Measurements from ENCODE around the gene PEX5.

PEX5 gene

GRCh38 chr12:7189398-7190267 lies at the start of gene PEX5:
Gene PEX5, plus strand, starts transcription at chr12:7189686. Its CDS starts 692 bp downstream, at chr12:7190378.
- peak; percentile 81 for DNase-seq

- no peak for DNase-seq
Measured at GRCh38 chr12:7141351-7142005, 48.0 kb upstream of the PEX5 start.

DNA sequence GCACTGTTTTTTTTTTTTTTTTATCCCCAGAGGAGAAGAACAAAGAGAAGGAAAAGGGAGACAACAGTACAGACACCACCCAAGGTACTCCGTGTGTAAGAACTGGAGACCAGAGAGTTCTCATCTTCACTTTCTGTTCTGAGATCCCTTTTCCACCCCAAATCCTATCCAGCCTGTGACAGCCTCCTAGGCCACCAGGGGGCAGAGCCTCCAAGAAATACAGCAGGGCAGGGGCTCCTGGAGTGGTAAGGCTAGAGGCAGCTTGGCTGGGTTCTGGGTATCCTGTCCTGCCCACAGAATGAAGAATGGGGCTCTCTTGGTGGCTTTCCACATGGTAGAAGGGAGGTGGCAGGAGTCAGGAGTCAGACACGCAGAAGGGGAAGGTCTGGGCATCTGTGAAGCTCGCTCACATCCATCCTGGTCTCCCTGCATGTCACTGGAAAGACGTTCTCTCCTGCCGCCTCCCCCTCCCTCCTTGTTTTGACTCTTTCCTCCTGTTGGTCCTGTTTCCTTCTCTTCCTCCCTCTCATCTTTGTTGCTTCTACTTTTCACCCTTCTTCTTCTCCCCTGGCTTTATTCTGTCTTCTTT lies 47.3 kb upstream of the PEX5 start:
- DNase-seq, result peak; percentile 18

DNA sequence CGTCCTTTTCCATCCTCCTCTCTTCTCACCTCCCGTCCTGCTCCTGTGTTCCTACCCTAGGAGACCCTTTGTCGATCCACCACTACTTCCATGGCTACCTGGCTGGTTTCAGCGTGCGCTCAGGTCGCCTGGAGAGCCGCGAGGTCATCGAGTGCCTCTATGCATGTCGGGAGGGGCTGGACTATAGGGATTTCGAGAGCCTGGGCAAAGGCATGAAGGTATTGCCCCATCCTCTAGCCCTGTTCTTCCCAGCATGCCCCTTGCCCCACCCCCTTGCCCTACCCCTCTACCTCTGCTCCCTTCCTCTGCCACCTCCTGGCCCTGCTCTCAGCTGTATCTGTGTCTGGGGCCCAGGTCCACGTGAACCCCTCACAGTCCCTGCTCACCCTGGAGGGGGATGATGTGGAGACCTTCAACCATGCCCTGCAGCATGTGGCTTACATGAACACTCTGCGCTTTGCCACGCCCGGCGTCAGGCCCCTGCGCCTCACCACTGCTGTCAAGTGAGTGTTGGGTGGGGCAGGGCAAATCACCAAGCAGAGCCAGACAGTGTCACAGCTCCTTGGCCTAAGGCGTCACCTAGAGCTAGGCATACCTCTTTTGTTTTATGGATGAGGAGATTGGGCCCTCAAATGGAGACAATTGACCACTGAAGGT lies 46.5 kb upstream of the PEX5 start:
- DNase-seq, result no peak

GRCh38 chr12:7143564-7143963 lies 45.9 kb upstream of the PEX5 start:
- no peak for DNase-seq

GRCh38 chr12:7144414-7145120 lies 44.9 kb upstream of the PEX5 start:
- no peak for DNase-seq

- no peak for DNase-seq
Measured at GRCh38 chr12:7145671-7146070, 43.8 kb upstream of the PEX5 start.

GRCh38 chr12:7146228-7146627 lies 43.3 kb upstream of the PEX5 start:
- no peak for DNase-seq

DNA sequence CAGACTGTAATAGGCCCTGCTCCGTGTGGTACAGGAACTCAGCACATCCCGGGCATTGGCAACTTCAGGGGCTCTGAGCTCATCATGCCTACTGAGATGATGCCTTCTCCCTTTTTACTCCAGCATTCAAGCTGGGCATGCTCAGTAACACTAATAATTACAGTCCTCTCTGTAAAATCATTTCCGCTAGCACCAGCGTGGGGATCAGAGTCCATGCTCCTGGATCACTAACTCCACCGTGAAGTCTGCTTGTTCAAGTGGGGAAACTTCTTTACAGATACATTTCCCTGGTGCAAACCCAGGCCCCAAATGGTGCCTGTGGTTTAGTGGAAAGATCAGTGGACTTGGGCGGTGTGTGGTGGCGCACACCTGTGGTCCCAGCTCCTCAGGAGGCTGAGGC lies 42.6 kb upstream of the PEX5 start:
- no peak for DNase-seq

GRCh38 chr12:7150356-7150755 lies 39.1 kb upstream of the PEX5 start:
- DNase-seq, result no peak

- no peak for DNase-seq
Measured at GRCh38 chr12:7150841-7151240, 38.6 kb upstream of the PEX5 start.

DNA sequence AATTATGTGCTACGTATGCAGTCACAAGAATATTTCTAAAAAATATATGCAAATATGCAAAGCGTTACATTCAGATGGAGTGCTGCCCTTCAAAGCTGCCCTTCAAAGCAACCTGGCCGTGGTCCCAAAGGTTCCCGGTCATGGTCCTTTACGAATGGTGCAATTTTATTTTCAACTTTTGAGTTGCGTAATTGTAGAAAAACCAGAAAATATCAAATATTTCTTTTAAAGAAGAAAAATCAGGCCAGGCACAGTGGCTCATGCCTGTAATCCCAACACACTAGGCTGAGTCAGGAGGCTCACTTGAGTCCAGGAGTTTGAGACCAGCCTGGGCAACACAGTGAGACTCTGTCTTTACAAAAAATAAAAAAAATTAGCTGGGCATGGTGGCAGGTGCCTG lies 38.0 kb upstream of the PEX5 start:
- no peak for DNase-seq

DNA sequence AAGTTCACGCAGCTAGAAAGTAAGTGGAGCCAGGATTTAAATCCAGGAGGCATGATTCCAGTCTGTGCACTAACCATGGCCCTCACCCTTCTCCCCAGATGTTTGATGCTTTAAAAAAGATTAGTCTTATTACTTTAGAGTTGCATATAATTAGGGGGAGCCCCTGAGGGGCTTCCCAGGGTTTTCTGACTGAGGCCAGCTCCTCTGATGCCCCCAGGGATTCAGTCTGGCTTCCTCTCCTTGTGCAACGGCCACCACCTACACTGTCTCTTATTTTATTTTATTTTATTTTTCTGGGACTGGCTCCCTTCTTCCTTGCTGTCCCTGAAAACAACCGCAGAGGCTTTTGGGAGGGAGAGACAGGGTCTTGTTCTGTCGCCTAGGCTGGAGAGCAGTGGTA lies 36.7 kb upstream of the PEX5 start:
- no peak for DNase-seq

GRCh38 chr12:7154042-7154441 lies 35.4 kb upstream of the PEX5 start:
- DNase-seq, result no peak

DNA sequence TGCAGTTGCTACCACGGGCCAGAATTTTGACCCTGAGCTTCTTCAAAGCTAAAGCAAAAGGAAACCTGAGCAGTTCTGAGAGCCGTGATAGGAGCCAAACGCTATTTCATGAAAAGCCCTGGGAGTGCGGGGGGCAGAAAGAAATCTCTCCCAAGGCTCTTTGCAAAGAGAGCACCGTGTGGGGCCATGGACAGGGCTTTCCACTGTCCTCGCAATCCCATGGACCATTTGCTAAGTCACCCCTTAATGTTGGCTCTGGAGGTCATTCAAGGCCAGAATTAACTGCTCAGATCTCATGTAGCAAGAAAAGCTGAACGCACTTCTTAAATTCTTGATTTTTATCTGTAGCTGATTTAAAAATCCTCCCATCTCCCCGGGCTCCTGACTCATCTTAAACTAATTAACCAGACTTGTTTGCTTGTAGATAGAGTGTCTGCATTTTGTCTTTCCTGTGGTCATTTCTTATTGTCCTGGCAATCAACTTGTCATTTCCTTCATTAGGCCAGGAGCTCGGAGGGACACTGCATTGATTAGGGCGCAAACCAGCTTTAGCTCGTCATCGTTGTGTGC lies 34.5 kb upstream of the PEX5 start:
- no peak for DNase-seq

- no peak for DNase-seq
Measured at GRCh38 chr12:7155471-7156034, 33.9 kb upstream of the PEX5 start.

GRCh38 chr12:7156259-7157197 lies 33.0 kb upstream of the PEX5 start:
- DNase-seq, result no peak

DNA sequence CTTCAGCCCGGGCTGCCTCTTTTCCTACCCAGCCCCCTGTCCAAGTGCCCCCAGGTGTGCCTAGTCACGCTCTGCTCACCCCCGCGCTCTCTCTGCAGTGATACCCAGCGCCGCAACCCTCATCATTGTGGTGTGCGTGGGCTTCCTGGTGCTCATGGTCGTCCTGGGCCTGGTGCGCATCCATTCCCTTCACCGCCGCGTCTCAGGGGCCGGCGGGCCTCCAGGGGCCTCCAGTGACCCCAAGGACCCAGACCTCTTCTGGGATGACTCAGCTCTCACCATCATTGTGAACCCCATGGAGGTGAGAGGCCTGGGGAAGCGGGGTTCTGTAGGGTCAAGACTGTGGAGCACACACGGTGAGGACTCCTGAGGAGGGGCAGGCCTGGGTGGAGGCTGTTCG lies 32.1 kb upstream of the PEX5 start:
- no peak for DNase-seq

DNA sequence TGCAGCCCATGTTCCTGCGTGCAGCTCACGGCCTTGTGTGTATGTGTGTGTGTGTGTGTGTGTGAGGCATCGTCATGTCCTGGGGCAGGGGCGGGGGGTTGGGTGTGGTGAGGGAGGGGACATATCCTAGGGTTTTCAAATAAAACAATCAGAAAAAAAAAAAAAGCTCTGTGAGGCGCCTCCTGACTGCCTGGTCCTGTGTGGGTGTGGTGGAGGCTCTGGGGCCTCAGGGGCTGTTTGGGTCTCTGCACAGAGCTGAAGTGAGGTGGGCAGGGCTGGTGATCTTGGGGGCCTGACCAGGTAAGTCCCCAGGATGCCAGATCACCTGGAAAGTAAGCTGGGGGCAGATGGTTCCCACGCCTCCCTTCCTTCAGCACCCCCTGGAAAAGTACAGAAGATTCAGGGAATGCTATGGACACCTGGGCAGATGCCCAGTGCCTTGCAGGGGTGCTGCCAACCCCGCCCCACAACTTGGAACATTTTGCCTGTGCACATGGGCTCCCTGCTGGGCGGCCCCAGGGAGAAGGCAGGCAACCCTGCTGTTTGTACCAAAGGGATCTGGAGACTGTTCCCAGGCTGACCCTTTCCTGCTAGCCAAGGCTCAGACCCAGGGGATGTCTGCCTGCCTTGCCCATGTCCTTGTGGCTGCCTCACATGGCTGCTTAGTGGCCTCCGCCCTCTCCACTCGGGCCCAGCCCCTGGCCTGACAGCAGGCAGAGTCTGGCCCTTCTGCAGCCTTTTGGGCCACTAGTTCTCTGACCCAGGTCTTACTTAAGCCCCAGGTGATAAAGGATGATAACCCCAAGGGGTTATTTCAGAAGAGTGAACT lies 30.5 kb upstream of the PEX5 start:
- DNase-seq, result no peak

DNA sequence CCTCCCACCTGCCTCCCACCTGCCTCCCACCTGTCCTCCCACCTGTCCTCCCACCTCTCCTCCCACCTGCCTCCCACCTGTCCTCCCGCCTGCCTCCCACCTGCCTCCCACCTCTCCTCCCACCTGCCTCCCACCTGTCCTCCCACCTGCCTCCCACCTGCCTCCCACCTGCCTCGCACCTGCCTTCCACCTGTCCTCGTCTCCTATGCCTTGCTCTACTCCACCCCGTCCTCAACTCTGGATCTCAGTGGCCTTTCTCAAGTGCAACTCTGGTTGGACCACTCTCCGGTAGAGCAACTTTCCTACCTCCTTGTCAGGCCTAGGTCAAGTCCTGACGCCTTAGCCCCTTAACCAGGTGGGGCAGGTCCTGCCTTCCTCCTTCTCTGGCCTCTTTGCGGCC lies 29.3 kb upstream of the PEX5 start:
- no peak for DNase-seq

Data from GF-D8 (cell line).